Stimulated activated CD4-positive, alpha-beta T cell treated with anti-CD3 and anti-CD28 coated beads, Interleukin-1b, Interleukin-23, amount 100 ng/mL, for 24 hours (primary cell): Measurements from ENCODE around the gene NGEF.
"Not testable (repeated sequence)": the region's sequence is repeated elsewhere in the genome, so short reads cannot be mapped to it uniquely, and the experiment has no call there.

Experiments
- DNase-seq, 4 experiments: peaks; one replicate each; pipeline ENCODE4 v3.0.0-alpha.2; 2020; ENCODE audit warnings: low read depth in 4 of 4, low spot score in 1 of 4

Gene NGEF

GRCh38 chr2:232931636-232932035 is 81.4 kb downstream of the NGEF start:
- no peak for DNase-seq

DNA sequence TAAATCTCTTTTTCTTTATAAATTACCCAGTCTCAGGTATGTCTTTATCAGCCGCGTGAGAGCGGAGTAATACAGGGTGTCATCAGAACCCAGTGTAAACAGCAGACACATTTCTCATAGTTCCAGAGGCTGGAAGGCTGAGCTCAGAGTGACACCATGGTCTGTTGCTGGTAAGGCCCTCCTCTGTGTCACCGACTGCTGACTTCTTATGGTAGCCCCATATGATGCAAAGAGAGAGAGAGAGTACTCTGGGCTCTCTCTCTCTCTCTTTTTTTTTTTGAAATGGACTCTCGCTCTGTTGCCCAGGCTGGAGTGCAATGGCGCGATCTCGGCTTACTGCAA is 83.0 kb downstream of the NGEF start:
- DNase-seq, result no peak

DNA sequence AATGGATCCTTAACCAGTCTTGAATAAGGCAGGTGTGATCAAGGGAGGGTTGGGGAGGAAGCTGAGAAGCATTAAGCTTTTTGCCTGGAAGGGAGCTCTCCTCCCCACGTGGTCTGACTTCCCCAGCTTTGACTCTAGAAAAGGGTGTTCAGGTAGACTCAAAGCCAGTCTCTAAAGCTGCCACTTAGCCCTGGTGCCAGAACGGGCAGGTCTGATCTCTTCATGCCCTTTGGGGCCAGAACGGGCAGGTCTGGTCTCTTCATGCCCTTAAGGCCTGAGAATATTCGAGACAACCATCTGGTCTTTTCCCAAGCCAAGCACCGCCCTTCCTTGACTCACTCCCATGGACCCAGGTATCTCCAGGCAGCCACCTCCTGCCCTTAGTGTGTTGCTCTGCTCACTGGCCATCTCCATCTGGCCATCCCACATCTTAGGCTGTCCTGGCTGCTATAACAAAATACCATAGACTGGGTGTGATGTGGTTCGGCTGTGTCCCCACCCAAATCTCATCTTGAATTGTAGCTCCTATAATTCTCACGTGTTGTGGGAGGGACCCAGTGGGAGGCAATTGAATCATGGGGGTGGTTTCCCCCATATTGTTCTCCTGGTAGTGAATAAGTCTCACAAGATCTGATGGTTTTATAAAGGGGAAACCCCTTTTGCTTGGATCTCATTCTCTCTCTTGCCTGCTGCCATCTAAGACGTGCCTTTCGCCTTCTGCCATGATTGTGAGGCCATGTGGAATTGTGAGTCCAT is 83.6 kb downstream of the NGEF start:
- no peak for DNase-seq

DNA sequence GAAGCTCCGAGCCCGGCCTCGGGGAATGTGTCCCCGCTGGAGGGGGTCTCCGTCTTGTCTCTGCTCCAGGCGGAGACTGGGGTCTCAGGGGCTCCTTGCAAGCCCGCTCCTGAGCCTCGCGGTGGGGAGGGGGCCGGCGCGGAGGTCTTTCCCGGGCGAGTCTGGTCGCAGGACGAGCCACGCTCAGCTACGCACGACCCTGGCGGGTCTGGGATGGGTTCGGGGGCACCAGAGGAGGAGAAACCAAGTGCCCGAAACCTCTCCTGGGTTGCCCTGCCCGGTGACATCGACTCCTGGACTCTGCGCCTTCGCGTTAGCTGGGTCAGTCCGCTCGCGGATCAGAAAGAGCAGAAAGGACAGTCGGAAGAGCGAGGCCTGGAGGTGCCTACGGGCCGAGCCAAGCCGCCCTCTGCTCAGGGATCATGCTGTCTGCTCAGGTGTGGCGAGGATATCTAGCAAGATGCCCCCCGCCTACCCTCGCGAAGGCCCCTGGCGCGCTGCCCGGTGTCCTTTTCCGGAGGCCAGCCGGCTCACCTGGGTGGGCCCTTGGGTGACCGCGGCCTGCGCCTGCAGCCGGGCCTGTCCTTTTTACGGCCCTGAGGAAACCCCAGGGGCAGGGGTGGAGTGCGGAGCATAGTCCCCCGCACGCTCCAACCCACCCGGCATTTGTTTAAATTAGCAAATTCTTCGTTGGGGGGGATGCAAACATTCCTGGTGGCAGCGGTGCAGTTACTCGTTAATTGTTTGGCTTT is 84.3 kb downstream of the NGEF start:
- no peak for DNase-seq

GRCh38 chr2:232927793-232928550 is 85.1 kb downstream of the NGEF start:
- no peak for DNase-seq

DNA sequence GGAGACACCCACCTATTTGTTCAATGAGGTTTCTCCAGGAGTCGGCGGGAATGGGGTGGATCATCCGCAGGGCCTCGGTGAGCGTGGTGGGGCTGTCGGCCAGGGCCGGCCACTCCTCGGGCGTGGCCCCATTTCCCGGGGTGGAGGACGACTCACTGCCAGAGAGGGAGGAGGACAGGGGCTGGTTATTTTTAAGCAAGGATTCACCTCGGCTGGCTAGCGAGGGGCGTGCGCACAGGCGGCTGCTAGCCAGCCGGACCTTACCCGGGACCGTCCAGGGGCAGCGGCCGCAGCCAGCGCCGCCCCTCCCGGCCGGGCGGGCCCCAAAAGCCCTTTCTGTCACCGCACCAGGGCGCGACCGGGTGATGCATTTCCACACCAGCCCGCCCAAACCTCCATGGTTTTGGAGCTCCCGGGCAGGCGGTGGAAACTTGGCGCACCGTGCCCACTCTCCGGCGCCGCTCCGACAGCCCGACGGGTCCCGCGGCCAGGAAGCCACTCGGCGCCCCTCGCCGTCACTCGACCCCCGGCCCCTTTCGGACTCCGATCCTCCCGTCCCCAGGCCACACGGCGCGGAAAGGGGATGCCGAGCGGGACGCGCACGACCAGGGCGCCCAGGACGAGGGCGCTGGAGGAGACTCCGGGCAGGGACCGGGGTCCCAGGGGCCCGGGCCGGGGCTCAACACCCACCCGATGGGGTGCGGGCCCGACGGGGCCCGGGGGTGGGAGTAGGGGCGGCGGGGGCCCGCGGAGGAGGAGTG is 85.8 kb downstream of the NGEF start:
- peak in 1 of 4 experiments; percentile 12 for DNase-seq

DNA sequence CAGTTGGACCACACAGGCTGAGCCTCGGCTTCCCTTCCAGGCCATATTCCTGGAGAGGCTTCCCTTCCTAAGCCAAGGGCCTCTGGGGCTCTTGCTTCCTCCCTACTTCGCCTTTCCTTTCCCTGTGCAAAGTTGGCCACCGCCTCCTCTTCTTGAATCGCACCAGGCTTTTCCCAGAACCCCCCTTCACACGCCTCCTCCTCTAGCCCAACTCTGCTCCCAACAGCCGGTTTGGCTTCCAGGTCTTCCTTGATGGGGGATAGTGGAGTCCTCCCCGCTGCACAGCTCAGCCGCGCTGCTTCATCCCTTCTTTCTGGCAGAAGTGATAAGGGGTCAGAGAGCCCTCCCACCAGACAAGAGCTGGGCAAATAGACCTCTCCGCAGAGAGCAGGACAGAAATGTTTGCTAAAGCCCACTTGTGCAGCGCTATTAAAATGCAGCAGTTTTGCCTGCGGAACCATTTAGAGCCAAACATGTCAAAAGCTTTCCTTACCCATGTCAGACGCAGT is 86.6 kb downstream of the NGEF start:
- DNase-seq, result no peak

- no peak for DNase-seq
These were observed 87.3 kb downstream of the NGEF start for GRCh38 chr2:232925821-232926156.

DNA sequence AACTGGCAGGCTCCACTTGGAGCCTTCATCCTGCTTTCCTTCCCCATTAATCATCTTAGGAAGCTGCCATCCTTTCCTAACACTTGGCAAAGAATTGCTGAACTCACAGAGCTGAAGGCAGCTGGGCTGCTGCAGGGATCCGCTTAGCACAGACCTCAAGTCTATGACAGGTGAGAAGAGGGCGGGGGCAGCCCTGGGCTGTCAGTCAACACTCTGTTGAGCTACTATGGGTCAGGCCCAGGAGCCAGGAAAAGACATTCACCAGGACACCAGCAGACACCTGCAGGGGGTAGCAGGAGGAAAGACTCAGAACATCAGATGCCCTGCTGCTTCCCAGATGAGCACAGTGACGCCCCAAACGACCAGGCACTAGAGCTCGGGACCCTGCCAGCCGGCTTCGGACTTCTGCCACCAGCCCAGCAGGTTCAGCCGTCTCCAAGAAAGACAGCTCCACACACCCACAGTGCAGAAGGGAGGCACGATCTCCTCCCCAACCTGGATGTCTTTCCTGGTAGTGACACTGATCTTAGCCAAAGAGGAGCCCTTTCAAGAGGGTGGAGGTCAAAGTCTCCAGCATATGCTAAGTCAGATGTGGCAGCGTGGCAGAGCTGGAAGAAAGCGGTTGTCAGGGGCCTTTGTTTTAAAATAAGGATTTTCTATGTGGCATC is 87.8 kb downstream of the NGEF start:
- no peak for DNase-seq

GRCh38 chr2:232924433-232924832 is 88.6 kb downstream of the NGEF start:
- DNase-seq, result no peak

- DNase-seq, result no peak
These were observed 92.3 kb downstream of the NGEF start for GRCh38 chr2:232920760-232921159.

- no peak for DNase-seq
These were observed 93.0 kb downstream of the NGEF start for GRCh38 chr2:232920055-232920454.

DNA sequence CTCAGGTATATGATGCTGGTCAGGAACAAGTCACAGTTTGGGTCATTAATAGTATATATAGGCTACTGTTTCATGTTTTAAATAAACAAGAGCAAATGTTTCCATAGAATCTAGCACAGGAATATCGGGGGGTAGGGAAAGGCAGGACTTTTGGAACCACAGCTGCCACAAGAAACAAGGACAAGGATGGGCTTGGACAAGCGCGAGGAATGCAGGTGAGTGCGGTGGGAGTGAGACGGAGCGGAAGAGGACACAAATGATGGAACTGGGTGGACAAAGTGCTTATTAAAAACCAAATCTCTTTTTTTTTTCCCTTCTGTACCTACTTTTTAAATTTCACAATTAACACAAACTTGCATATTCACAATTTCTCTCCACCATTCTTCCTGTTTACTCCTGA is 93.9 kb downstream of the NGEF start:
- DNase-seq, result no peak

- DNase-seq, result no peak
These were observed 99.2 kb downstream of the NGEF start for GRCh38 chr2:232913903-232914302.

DNA sequence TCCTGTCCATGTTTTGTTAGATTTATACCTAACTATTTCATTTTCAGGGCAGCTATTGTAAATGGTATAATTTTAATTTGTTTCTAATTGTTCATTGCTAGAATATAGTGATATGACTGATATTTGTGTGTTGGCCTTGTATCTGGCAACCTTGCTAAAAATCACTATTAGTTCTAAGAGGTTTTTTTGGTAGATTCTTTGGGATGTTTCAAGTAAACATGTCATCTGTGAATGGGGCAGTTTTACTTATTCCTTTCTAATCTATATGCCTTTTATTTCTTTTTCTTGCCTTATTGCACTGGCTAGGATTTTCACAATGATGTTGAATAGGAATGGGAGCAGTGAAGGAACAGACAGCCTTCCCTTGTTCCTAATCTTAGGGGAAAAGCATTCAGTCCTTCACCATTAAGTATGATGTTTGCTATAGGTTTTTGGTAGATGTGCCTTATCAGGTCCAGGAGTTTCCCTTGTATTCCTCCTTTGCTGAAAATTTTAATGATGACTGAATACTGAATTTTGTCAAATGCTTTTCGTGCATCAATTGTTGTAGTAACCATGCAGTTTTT is 101.3 kb downstream of the NGEF start:
- no peak for DNase-seq

- no peak for DNase-seq
These were observed 102.7 kb downstream of the NGEF start for GRCh38 chr2:232910376-232910775.

GRCh38 chr2:232908695-232909094 is 104.4 kb downstream of the NGEF start:
- DNase-seq, result no peak

- DNase-seq, result not testable (repeated sequence)
These were observed 105.4 kb downstream of the NGEF start for GRCh38 chr2:232907718-232908085.

DNA sequence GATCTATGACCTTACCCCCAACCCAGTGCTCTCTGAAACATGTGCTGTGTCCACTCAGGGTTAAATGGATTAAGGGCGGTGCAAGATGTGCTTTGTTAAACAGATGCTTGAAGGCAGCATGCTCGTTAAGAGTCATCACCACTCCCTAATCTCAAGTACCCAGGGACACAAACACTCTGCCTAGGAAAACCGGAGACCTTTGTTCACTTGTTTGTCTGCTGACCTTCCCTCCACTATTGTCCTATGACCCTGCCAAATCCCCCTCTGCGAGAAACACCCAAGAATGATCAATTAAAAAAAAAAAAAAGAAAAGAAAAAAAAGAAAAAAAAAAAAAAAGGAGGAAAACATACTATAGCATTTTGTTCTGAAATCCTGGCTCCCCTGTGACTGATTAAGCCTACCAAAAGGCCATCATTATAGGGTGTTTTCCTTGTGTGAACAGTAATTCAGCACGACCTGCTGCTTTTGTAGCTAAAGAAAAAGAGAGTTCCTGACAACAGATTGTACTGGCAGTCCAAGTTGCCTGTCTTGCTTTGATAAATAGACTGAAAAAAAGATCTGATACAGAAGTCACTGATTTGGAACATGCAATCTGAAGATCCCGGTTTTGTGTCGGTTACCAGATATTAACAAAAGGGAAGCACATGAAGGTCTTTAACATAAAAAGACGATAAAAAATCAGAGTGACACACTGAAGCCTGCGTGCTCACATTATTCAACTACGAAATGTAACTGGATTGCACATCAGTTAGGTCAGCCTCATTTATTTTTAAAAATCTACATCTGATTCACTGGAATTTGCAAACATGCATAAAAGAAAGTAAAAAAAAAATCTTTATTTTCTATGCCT is 106.0 kb downstream of the NGEF start:
- DNase-seq, result not testable (repeated sequence)
